GM18868 (cell line): ENCODE results near the gene LRRC59.
"Not testable (repeated sequence)": the region's sequence is repeated elsewhere in the genome, so short reads cannot be mapped to it uniquely, and the experiment has no call there.

Experiments used
- ATAC-seq: cut with Tn5 transposase; IDR thresholded peaks from one replicate; pipeline ENCODE4 v1.9.1; 2021; ENCODE audit warnings: mild to moderate bottlenecking, moderate library complexity; ENCODE audit not compliant: unreplicated experiment

The LRRC59 gene

GRCh38 chr17:50424996-50425681 lies 27.8 kb upstream of the LRRC59 start:
- ATAC-seq: no peak

DNA sequence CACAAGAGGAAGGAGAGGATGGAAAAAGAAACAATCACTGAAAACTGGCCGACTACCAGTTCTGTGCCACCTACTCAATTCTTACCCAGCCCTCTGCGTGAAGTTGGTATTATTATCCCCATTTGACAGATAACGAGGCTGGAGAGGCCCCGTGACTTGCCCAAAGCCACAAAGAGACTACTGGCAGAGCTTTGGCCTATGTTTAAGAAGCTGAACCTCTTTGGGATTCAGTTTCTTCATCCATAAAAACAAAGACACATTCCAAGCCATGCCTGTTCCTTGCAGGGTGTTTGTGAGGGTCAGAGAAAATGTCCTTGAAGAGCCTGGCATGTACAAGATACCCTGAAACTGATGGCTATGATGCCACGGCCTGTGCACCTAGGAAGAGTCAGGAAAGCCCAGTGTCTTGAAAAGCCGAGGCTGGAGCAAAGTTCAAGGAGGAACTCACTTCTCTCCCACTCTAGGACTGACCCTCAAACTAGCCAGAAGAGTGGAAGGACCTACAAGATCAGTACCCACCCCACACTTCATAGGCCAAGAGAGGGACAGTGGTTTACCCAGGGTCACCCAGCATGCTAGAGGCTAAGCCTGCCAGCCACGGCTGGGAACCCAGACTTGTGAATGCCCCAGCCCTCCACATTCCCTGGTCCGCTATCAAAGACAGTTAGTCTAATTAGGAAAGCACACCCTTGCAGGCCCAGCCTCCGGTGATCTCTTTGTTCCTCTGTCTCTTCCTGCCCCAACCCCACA lies 27.1 kb upstream of the LRRC59 start:
- no peak for ATAC-seq

- ATAC-seq: no peak
Observed at GRCh38 chr17:50423553-50424159, 26.3 kb upstream of the LRRC59 start.

GRCh38 chr17:50422738-50423137 lies 25.4 kb upstream of the LRRC59 start:
- no peak for ATAC-seq

GRCh38 chr17:50421308-50422051 lies 24.2 kb upstream of the LRRC59 start:
- ATAC-seq: no peak

GRCh38 chr17:50420419-50421112 lies 23.2 kb upstream of the LRRC59 start:
- ATAC-seq: no peak

DNA sequence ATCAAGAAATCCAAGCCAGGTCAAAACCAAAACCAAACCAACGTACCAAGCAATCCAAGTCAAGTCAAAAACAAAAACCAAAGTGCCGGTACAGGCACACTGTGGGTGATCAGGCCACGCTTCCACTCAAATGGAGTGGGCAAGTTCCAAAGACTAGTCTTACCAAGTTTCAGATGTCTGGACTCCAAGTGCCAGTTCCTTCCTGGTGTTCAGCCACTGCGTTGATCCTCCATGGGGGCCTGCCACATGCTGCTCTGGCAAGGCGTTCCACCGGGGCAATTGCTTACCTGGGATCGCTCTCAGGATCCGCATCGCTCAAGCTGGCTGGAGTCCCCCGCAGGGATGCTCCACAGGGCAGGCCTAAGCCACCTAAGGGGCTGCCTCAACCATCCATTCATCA lies 22.3 kb upstream of the LRRC59 start:
- ATAC-seq: not testable (repeated sequence)

- ATAC-seq: no peak
Observed at GRCh38 chr17:50414808-50415207, 17.5 kb upstream of the LRRC59 start.

- ATAC-seq: no peak
Observed at GRCh38 chr17:50412188-50412732, 14.9 kb upstream of the LRRC59 start.

- ATAC-seq: no peak
Observed at GRCh38 chr17:50407921-50408320, 10.6 kb upstream of the LRRC59 start.

DNA sequence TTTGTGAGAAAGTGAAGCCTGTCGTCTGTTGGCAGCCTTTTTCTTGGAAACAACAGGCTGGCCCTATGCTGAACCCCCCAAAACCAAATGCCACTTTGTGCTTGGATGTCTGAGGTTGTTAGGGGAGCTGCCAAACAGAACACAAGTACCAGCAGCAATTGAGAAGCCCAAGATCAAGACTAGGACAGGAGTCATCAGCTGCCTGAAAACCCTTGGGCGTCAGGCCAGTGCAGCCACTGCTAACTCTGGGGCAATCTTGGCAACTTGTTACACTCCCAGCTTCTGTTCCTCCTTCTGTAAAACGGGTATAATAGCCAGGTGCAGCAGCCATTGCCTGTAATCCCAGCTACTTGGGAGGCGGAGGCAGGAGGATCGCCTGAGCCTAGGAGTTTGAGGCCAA lies 9.3 kb upstream of the LRRC59 start:
- ATAC-seq: no peak

GRCh38 chr17:50405351-50405750 lies 8.0 kb upstream of the LRRC59 start:
- not testable (repeated sequence) for ATAC-seq

DNA sequence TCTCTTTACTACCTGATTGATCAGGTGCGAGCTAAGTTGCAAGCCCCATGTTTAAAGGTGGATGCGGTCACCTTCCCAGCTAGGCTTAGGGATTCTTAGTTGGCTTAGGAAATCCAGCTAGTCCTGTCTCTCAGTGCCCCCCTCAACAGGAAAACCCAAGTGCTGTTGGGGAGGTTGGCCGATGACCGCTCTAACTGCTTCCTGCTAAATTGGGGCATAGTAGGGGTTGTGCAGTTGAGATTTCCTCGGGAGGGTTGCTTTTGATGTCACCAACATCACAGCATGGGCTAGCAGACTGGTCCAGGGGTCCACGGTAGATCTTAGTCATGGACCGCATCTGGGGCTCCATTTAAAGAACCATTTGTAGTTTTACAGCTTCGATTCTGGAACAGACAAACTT lies 2.3 kb upstream of the LRRC59 start:
- ATAC-seq: not testable (repeated sequence)

GRCh38 chr17:50398672-50399071 lies 1.3 kb upstream of the LRRC59 start:
- ATAC-seq: not testable (repeated sequence)

DNA sequence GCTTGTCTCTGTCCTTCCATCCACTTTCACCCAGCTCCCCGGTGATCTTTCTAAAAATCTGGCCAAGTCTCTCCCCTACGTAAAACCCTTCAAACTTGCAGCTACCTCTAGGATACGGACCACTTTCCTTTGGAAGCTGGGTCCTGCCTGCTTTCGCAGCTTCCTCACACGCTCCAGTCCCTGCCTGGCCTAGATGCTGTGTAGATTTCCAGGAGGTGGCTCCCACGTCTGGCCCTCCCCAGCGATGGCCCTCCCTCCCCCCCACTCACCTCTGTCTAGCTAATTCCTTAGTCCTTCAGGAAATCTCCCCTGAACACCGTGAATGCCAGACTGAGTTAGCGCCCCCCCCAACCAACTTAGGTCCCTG lies 579 bp upstream of the LRRC59 start:
- no peak for ATAC-seq

GRCh38 chr17:50396261-50397110 lies 837 bp downstream of the LRRC59 start:
- no peak for ATAC-seq

DNA sequence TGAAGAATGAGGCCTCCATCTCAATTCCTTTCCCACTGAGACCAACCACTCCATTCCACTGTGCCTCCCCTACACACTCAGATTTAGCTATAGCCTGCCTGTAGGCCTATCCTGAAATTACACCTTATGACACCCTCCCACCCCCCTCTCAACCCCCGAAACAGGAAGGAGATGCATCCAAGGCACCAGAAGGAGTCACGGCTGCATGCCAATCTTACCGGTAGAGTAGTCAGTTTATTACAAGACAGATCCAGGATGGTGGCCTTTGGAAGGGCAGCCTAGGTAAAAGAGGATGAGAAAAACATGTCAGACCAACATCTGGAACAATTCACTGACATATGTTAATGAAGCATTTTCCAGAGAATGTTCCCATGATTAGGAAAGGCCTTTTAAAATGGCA lies 2.6 kb downstream of the LRRC59 start:
- ATAC-seq: no peak

DNA sequence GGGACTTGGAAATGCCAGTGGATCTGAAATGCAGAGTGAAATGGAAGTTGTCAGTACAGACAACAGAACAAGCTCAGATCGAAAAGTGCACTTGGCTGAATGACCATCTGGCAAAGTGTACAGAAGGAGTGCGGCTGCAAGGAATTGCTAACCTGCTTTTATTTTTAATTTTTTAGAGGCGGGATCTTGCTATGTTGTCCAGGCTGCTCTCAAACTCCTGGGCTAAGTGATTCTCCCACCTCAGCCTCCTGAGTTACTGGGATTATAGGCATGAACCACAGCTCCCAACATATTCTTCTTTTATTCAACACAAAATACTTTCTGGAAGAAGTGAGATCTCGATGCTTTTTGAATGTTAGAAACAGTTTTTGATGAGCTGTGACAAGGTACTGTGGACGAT lies 3.6 kb downstream of the LRRC59 start:
- no peak for ATAC-seq

GRCh38 chr17:50392621-50393020 lies 4.7 kb downstream of the LRRC59 start:
- ATAC-seq: no peak

DNA sequence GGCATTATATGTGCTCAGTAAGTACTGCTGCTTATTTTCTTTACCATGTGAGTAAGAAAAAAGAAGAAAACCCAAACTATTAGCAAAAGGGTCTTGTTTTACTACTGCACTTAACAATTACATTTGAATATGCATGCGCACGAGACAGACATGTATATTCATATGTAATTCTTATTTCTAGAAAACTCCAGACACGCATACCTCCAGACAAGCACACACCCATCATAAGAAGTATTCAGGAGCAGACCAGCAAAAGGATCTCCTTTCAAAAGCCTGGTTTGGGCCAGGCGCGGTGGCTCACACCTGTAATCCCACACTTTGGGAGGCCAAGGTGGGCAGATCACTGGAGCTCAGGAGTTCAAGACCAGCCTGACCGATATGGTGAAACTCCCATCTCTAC lies 7.8 kb downstream of the LRRC59 start:
- no peak for ATAC-seq
